HG02588 (cell line): ENCODE data around the gene HOTAIR.

Experiments
- ATAC-seq: cut with Tn5 transposase; IDR thresholded peaks from one replicate; pipeline ENCODE4 v1.9.1; 2021; ENCODE audit warnings: mild to moderate bottlenecking, moderate library complexity; ENCODE audit not compliant: unreplicated experiment

The HOTAIR gene

DNA sequence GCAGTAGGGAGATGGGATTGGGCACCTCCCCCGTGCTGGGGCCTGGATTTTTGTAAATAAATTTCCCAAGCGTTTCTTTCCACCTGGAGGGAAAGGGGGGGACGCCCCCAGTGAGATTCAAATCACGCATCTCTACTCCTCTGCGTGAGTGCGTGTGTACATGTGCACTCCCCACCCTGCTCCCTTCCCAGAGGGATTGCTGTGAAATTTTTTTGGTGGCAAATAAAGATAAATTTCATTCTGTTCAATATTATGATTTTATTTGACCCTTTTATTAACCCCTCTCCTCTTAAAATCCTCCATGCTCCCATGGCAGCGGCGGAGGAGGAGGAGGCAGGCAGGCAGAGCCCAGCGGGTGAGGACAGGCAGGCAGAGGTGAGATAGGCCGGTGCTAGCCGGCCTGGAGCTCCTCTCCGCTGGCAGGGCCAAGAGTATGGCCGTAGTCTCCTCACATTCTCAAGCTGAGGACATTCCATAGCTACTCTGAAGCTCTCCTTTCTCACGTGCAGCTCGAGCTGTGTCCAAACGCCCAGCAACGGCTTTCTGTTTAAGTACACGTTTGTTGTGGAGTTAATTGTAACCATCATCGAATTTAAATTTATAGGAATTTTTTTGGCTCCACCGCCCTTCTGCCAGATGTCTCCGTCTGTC lies 1.5 kb upstream of the HOTAIR start:
- no peak for ATAC-seq

GRCh38 chr12:53975479-53976152 lies 862 bp upstream of the HOTAIR start:
- ATAC-seq, result no peak

- no peak for ATAC-seq
Observed at GRCh38 chr12:53975064-53975471, 314 bp upstream of the HOTAIR start.

DNA sequence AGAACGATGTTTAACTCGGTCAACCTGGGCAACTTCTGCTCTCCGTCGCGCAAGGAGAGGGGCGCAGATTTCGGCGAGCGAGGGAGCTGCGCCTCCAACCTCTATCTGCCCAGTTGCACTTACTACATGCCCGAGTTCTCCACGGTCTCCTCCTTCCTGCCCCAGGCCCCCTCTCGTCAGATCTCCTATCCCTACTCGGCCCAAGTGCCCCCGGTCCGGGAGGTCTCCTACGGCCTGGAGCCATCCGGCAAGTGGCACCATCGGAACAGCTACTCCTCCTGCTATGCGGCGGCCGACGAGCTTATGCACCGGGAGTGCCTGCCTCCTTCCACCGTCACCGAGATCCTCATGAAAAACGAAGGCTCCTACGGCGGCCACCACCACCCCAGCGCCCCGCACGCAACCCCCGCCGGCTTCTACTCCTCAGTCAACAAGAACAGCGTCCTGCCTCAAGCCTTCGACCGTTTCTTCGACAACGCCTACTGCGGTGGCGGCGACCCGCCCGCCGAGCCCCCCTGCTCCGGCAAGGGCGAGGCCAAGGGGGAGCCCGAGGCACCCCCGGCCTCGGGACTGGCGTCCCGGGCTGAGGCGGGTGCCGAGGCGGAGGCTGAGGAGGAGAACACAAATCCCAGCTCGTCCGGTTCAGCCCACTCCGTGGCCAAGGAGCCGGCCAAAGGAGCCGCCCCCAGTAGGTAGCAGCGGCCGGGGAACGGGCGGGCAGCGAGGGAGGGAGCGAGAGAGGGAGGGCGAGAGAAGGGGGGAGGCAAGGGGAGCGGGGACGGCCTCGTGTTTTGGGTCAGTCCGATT lies 1.3 kb downstream of the HOTAIR start:
- no peak for ATAC-seq

DNA sequence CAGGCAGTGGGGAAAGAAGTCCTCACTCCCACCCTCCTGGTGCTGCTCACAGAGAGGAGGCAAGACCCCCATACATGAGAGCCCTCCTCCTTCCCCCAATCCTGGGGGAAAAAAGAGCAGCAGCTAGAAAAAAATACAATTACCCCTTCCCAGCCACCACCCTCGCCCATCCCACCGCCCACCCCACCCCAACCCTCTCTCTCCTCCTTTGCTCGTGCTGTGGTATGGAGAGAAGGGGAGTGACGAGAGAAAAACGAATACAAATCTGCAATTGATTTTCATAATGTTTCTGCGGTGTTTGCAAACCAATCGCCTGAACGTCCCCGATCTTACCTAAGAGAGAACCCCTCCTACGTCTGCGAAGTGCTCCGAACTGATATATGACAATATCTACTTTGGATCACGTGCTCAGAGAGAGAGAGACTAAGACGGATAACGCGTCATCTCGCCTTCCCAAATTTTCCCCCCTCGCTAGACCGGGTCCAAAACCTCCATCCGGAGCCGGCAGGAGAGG lies 2.0 kb downstream of the HOTAIR start, which contains the start of gene HOXC11:
Gene HOXC11 (plus strand): TSS at position 405 of the 514 bp plus-strand sequence. CDS start 116 bp downstream, outside the sequence.
- ATAC-seq, result no peak

GRCh38 chr12:53972152-53972702 lies 2.5 kb downstream of the HOTAIR start:
- no peak for ATAC-seq

DNA sequence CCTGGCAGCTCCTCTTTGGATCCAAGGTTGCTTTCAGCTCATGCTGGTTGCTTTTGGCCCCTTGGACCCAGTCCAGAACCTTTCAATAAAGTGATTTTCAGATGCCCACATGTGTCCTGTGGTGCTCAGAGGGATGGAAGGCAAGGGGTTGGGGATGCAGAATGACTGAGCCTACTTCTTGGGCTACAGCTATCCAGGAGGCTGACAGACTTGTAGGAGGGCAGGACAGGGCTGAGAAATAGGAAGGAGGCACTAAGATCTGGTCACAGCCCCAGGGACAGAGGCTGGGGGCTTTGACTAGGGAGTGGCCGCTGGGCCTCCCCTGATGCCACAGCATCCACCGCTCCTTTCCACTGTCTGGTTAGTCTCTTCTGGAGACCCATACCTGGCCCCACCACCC lies 3.1 kb downstream of the HOTAIR start:
- ATAC-seq, result no peak

DNA sequence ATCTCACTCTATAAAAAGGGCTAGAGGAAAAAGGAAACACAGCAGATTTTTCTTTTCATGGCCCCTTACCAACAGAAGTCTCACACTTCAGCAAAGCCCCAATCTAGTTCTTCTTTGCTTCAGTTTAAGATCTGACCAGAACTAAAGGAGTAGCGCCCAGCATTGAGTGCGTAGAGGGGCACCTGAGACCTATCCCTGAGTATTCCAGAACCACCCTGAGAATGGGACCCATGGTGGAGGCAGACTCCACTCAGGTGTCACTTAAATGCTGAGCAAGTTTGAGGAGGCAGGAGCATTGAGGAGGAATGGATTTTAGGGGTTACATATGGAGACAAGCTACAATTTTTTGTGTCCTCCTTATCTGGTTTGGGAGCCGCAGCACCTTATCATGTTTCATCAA lies 3.6 kb downstream of the HOTAIR start:
- ATAC-seq, result no peak

GRCh38 chr12:53970451-53970850 lies 4.3 kb downstream of the HOTAIR start:
- no peak for ATAC-seq

DNA sequence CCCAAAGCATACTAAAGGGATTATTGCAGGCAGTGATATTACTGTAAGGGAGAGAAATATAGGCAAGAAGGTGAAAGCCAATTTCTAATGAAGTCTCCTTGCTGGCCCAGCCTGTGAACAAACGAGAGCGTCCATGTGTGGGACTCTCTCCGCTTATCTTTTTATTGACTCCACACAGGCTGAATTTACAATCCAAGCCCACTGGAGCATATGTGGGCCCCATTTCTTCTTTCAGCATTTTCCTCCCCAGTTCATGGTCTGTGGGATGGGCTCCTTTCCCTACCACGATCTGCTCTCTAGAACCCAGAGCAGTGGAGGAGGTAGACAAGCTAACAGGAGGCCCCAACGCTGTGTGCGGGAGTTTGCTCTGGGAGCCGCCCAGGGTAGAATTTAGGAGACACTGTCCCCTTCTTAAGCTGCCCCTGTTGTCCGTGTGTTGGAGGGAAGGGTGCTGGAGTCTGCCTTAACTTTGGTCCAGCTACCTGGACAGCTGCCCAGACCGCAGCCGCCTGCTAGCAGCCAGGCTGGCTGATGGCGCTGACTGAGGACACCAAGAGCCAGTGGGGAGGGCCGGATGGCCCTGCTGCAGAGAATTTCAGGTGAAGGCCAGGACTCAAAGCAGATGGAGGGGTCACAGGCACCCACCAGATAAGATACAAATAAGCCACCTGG lies 5.0 kb downstream of the HOTAIR start:
- no peak for ATAC-seq

DNA sequence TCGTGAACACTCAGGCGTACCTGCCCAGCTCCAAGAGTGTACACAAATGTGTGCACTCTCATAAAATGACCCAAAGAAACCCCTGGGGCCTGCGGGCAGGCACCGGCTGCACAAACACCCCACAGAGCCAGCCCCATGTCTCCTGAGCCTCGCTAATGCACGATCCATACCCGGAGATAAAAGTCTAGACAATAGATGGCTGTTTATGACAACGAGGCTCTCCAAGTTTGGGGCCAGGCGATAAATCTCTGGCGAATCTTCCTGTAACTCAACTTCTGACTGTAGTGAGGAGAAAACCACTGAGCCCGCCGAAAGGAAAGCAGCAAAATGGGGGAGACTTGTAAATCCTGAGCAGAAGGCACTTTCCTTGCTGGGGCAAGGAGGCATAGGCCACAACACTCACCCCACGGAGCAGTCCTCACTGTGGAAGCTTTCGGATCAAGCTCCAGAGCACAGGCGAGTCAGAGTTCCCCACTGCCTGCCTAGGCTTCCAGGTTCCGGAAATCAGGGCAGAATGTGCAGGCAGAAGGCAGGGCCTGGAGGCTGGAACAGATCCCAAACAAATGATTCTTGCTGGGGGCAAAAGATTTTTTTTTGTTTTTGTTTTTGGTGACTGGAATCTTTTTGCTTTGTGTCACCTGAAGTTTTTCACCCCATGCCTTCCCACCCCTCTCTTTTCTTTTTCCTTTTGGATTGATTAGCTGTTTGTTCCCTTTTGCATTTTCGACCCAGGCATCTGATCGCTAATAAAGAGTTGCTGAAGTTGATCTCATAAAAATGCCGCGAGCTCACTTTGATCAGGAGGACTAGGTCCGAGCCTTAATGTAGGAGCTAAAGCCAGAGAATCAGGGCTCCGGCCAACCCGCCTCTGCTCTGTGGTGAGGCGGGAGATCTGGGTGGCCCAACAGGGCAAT lies 6.3 kb downstream of the HOTAIR start:
- ATAC-seq, result no peak

DNA sequence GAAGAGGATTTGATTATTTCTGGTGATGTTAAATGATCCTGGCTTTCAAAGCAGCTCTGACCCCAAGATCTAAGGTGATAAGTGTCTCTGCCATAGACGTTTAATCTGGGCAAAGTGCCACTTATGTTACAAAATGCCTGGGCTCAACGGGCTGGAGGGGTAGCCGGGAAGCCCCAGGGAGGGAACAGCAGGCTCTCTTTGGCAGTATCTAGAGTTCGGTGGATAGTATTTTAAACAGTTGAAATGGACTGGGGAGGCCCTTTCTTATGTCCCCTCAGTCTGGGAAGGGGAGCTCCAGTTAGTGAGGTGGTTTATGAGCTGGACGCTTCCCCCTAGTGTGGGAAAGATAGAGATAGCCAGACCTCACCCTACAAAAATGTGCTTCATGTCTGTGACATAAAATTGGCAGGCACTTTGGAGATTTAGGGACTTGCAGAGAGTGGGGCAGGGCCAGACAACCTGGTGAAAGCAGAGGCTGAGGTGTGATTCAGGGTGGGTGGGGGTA lies 7.3 kb downstream of the HOTAIR start:
- ATAC-seq, result no peak

GRCh38 chr12:53966385-53967133 lies 8.2 kb downstream of the HOTAIR start:
- ATAC-seq, result no peak

- ATAC-seq, result no peak
Observed at GRCh38 chr12:53966085-53966384, 8.7 kb downstream of the HOTAIR start.

DNA sequence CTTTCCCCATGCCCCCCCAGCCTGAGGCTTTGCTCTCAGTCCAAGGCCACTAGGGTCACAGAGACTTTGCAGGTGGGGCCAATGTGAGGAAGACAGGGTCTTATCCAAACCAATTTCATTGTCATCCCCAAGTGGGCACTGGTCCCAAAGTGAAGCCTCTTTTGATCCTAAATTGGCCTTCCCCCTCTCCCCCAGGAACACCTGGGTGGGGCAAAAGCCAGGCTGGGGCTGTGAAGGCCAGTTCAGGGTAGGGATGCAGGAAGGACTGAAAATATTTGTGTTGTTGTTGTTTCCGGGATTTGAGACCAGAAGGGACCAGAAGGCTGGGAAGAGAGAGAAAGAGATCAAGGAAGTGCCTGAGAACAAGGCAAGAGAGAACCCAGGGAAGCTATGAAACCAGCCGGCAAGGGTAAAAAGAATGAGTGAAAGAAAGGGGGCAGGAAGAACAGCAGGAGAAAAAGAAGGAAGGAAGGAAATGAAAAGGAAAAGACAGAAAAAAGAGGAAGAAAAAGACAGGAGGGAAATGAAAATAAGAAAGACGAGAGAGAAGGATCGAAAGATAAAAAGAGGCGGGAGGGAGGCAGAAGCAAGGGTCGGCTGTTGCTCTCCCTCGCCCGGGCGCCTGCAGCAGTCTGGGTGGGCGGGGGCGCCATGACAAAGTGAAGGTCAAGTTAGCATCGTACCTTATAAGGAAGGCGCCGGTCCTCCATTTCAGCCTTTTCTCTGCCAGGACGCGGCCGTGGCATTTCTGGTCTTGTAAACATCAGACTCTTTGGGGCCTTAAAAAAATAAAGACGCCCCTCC lies 9.3 kb downstream of the HOTAIR start:
- ATAC-seq, result no peak

- ATAC-seq, result no peak
Observed at GRCh38 chr12:53964315-53964713, 10.4 kb downstream of the HOTAIR start.

GRCh38 chr12:53963434-53964314 lies 11.1 kb downstream of the HOTAIR start:
- ATAC-seq, result no peak
